HG03280 (cell line): ENCODE results near the gene MTA3.
"Not testable (repeated sequence)": the region's sequence is repeated elsewhere in the genome, so short reads cannot be mapped to it uniquely, and the experiment has no call there.

Source experiments
- ATAC-seq: cut with Tn5 transposase; IDR thresholded peaks from one replicate; pipeline ENCODE4 v1.9.1; 2021; ENCODE audit warnings: mild to moderate bottlenecking, moderate library complexity; ENCODE audit not compliant: unreplicated experiment

The MTA3 gene

GRCh38 chr2:42568401-42569115 is at the start of gene MTA3:
Gene MTA3, plus strand, starts transcription at chr2:42568632. Its CDS starts 114 bp downstream, at chr2:42568746.
- peak; percentile 42 for ATAC-seq

- ATAC-seq: no peak
Measured at GRCh38 chr2:42519624-42520023, 48.8 kb upstream of the MTA3 start.

GRCh38 chr2:42522035-42522434 is 46.4 kb upstream of the MTA3 start:
- ATAC-seq: no peak

- no peak for ATAC-seq
Measured at GRCh38 chr2:42523341-42523740, 45.1 kb upstream of the MTA3 start.

GRCh38 chr2:42532397-42532796 is 36.0 kb upstream of the MTA3 start:
- no peak for ATAC-seq

GRCh38 chr2:42537493-42537892 is 30.9 kb upstream of the MTA3 start:
- ATAC-seq: no peak

GRCh38 chr2:42542871-42543270 is 25.6 kb upstream of the MTA3 start:
- ATAC-seq: no peak

- no peak for ATAC-seq
Measured at GRCh38 chr2:42545023-42545721, 23.3 kb upstream of the MTA3 start.

- ATAC-seq: no peak
Measured at GRCh38 chr2:42545841-42546390, 22.5 kb upstream of the MTA3 start.

GRCh38 chr2:42547014-42547413 is 21.4 kb upstream of the MTA3 start:
- ATAC-seq: no peak

GRCh38 chr2:42547446-42548295 is 20.8 kb upstream of the MTA3 start:
- no peak for ATAC-seq

- ATAC-seq: no peak
Measured at GRCh38 chr2:42550870-42551269, 17.6 kb upstream of the MTA3 start.

- ATAC-seq: no peak
Measured at GRCh38 chr2:42554392-42554791, 14.0 kb upstream of the MTA3 start.

- no peak for ATAC-seq
Measured at GRCh38 chr2:42556315-42556890, 12.0 kb upstream of the MTA3 start.

- no peak for ATAC-seq
Measured at GRCh38 chr2:42557306-42557705, 11.1 kb upstream of the MTA3 start.

GRCh38 chr2:42558827-42559226 is 9.6 kb upstream of the MTA3 start:
- no peak for ATAC-seq

- ATAC-seq: not testable (repeated sequence)
Measured at GRCh38 chr2:42560133-42560532, 8.3 kb upstream of the MTA3 start.

GRCh38 chr2:42560899-42561298 is 7.5 kb upstream of the MTA3 start:
- no peak for ATAC-seq

- ATAC-seq: no peak
Measured at GRCh38 chr2:42562474-42563144, 5.8 kb upstream of the MTA3 start.

- ATAC-seq: no peak
Measured at GRCh38 chr2:42566025-42566424, 2.4 kb upstream of the MTA3 start.
